Cardiac fibroblast (primary cell): ENCODE results near the gene STIM1.
"Not testable (repeated sequence)": the region's sequence is repeated elsewhere in the genome, so short reads cannot be mapped to it uniquely, and the experiment has no call there.

Experiments
- DNase-seq, 2 donors: peaks; one replicate each; pipeline versions ENCODE4 v3.0.0 to v3.0.0-alpha.2; 2010; ENCODE audit warnings: low read depth in 2 of 2
- H3K4me3 ChIP-seq, 2 donors: replicated peaks in 1 of 2; 1 replicate in 1 of 2; 2 replicates in 1 of 2; pipeline ENCODE4 v1.5.1; 2011; ENCODE audit warnings: low read depth in 2 of 2, low read length in 2 of 2, mild to moderate bottlenecking in 2 of 2, moderate library complexity in 1 of 2
- CTCF ChIP-seq: IDR thresholded peaks from one replicate; pipeline ENCODE4 v1.5.1; 2011; ENCODE audit warnings: low read depth, mild to moderate bottlenecking, low read length, inconsistent platforms

The STIM1 gene

DNA sequence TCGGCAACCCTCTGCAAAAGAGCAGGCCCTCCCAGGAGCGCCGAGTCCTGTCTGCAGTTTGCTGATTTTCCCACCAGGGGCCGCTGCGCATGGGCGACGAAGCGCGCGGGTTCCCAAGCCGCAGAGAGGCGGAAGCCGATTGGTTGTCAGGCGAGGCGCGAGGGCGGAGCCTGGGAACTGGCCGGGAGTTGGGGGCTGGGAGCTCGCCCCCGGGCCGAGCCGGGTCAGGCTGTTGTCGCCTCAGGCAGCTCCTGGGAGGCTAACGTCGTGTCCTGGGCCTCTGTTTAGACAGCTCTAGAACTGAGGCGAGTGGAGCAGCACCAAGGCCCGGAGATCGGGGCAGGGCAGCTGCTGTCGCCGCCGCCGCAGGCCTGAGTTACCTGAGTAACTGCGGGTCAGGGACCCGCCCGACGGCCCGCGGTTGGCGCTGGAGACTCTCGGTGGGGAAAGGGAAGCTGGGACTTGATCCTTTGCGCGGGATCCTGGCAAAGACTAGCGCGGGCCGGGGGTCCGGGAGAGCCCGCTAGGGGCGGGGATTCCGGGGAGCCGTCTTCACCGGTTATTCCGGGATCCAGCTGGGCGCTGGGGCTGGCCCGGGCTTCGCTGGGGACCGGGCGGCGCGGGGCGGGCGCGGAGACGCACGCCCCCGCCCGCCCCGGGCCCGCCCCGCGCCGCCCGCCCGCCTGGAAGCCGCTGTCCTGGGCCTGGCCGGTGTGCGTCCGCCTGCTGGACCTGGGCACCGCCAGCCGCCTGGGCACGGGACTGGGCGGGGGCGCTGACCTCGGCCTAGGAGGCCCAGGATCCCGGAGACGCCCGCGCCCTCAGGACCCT lies at the start of gene STIM1:
STIM1 (plus strand) TSS at position 688 of the 831 bp plus-strand sequence. CDS start 607 bp downstream, outside the sequence.
- DNase-seq: peak; percentile 95 to 96
- peak within 1 kb of the TSS; percentile 80 to 87 for H3K4me3 ChIP-seq
- peak; percentile 94 for TF ChIP-seq CTCF

- peak; percentile 57 to 58 for DNase-seq
- peak; percentile 88 for TF ChIP-seq CTCF
- peak within 1 kb of the TSS; percentile 64 to 76 for H3K4me3 ChIP-seq
Measured at GRCh38 chr11:3807909-3808860, 47.3 kb upstream of the STIM1 start, which contains the start of gene PGAP2. TSS of gene PGAP2 (plus strand) at chr11:3808560. CDS start at chr11:3811260, 2,700 bp downstream.

- H3K4me3 ChIP-seq: peak overlapping the region; percentile 64 to 76
- DNase-seq: peak; percentile 55
- TF ChIP-seq CTCF: peak; percentile 33
Measured at GRCh38 chr11:3808861-3809623, 46.4 kb upstream of the STIM1 start.

GRCh38 chr11:3809624-3809928 lies 45.9 kb upstream of the STIM1 start:
- no peak overlapping the region for H3K4me3 ChIP-seq
- no peak for TF ChIP-seq CTCF
- DNase-seq: no peak

DNA sequence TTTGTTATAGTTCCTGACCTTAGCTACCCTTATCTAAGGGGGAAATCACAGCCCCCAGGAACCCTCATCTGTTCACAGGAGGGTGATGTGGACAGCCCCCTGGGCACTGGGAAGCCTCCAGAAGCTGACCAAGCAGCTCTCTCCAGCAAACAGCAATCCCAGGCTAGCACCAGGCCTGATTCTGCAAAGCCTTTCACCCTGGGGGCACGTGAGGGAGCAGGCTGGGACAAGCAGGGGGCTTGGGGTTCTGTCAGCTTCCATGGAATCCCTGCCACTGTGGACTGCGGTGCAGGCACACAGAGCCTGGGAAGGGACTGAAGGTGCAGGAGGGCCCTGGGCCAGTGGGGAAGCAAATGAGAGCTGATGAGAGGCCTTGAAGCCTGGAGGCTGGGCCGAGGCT lies 45.0 kb upstream of the STIM1 start:
- H3K4me3 ChIP-seq: no peak overlapping the region
- no peak for TF ChIP-seq CTCF
- DNase-seq: no peak

DNA sequence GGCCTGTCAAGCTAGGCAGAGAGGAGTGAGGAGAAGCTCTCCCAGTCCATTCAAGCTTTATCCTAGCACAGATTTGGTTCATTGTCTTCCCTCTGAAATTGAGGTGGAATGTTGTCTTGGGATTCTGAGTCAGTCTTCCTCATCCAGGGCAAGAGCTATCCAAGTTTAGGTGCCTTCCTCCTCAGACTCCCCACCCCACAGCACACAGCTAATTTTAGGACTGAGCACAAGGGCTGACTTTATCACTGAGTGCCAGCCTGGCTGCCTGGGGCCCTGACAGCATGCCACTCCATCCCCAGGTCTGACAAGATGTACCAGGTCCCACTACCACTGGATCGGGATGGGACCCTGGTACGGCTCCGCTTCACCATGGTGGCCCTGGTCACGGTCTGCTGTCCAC lies 44.5 kb upstream of the STIM1 start:
- no peak overlapping the region for H3K4me3 ChIP-seq
- no peak for TF ChIP-seq CTCF
- no peak for DNase-seq

- not testable (repeated sequence) for DNase-seq, H3K4me3 ChIP-seq
Measured at GRCh38 chr11:3814832-3815231, 40.6 kb upstream of the STIM1 start.
